Melanocyte of skin (primary cell): ENCODE measurements around the gene EXO1. TPM values are rescaled to one million over a fixed set of nuclear protein-coding genes. Genes with fewer than 3 reads are reported as not detected.

Experiments
- total RNA-seq, 2 donors: library from RNA; depleted of rRNA; stranded (reverse); fragments of >200 nt; gene quantifications; 2 replicates each; pipeline ENCODE4 v1.2.3, GENCODE V29; 2012

The EXO1 gene
- total RNA-seq = 10 to 100 TPM; 14.1 to 36.3 TPM

DNA sequence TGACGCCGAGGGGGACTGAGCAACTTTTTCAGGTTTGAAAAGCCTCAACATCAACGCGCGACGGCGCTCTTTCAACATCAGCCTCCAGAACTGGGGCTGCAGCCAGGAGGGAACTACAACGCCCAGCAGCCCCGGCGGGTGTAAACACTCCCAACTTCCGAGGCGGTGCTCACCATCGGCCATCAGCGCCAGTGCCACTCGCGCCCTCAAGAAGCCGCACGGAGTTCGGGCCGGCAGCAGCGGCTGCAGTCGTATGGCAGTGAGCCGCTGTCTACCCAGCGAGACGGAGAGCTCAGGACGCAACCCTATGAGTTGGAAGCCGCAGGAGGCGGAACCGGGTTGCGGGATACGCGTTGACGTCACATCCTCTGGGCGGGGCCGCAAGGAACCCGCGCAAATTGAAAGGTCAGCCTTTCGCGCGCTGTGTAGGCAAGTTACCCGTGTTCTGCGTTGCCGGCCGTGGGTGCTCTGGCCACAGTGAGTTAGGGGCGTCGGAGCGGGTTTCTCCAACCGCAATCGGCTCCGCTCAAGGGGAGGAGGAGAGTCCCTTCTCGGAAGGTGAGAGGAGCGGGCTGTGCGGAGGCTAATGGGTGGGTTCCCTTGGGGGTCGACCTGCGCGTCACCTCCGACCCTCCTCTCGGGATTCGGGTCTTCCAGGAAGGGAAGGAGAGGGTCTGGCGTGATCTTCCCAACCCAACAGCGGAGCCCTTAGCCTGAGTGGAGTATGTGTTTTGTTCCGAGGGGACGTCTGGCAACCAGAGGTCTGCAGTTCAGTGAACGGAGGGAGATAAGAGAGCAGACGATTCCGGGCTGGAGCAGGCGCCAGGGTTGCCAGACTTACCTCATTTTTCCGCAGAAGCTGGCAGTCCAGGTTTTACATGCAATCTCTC is at the start of gene EXO1:
Gene EXO1, plus strand, starts transcription at position 409 of the 890 bp plus-strand sequence. CDS start 2,222 bp downstream, outside the sequence.

Other genes with a start within 250 kb of the EXO1 start
- gene CHML, start 207.8 kb upstream of the EXO1 start, total RNA-seq = 10 to 100 TPM in 1 of 2 donors, 1 to 10 TPM in 1; 10.0 to 12.0 TPM
- gene OPN3, start 207.8 kb upstream of the EXO1 start, total RNA-seq = 10 to 100 TPM; 19.0 to 27.2 TPM
- gene WDR64, start 195.9 kb upstream of the EXO1 start, total RNA-seq = under 1 TPM in 1 of 2 donors, not detected in 1; 0.34 TPM
- gene BECN2, start 109.6 kb downstream of the EXO1 start, total RNA-seq = not detected
- gene MAP1LC3C, start 150.9 kb downstream of the EXO1 start, total RNA-seq = under 1 TPM in 1 of 2 donors, not detected in 1; under 0.01 TPM